ENCODE results near the gene SLC6A13.
"Not testable (repeated sequence)": the region's sequence is repeated elsewhere in the genome, so short reads cannot be mapped to it uniquely, and the experiment has no call there.

The SLC6A13 gene

GRCh38 chr12:263574-263973, 938 bp upstream of the SLC6A13 start:
- no peak for DNase-seq

DNA sequence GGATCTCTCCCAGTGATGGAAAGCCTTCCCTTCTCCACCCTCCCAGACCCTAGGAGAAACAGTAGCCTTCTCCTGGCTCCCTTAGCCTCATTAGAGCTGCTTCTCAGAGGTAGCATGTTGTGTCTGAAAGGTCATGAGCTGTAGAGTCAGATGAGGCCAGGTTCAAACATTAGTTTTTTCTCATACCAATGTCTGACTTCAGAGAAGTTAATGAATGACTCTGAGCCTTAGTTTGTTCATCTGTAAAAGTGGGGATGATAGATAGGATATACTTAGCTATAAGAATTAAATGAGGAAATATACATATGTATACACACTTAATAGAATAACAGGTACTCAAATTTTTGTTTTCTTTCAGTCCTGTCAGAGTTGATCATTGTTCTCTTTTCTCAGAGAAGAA, 523 bp downstream of the SLC6A13 start:
- no peak for DNase-seq

DNA sequence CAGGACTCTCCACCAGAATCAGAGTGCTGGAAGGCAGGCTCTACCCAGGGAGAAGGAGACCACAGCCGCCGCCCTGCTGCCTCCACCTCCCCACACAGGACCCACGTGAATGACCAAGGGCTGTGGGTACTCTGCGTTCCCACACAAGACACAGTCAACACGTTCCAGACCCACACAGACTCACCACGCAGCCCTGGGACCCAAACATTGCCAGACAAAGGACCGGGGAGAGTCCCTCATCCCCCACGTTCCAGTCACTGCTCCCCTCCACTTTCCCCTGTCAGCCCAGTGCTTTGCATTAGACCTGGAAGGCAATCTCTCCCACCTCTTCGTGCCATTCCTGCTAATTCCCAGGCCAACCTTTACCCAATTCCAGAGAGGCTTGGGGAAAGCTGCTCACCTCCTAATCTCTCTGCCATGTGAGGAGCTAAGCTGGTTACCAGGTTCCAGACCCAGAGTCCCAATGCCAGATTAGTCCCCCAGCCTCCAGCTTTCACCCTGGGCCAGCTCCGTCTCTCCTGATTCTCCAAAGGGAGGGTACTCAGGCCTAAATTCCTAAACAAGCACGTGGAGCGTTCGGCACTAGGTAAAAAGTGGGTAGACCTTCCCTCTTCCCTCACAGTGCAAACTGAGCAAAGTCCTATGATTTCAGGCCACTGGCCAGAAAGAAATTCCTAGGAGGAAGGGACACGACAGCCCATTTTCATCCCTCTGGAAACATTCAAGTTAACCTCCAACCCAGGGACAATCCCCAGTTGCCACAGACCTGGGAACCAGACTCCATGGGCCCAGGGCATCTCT, 4.9 kb downstream of the SLC6A13 start:
- DNase-seq, result no peak

GRCh38 chr12:256958-257357, 5.7 kb downstream of the SLC6A13 start:
- no peak for DNase-seq

DNA sequence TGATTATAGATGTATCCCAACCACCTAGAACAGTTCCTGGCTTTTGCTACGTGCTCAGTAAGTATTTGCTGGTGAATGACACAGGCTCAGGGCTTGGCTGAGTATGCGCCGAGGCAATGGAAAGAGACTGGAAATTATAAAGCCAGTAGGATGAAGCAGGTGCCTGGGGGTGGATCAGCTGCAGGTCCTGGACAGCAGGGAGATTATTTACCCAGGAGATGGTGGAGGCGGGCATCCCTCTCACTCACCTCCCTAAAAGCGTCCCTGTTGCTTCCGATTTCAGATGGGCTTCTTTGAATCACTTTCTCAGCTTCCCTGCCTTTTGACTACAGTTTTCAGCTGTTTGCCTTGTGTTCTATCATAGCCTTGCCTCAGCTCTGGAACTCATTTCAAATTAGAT, 6.4 kb downstream of the SLC6A13 start:
- no peak for DNase-seq

GRCh38 chr12:254912-255311, 7.7 kb downstream of the SLC6A13 start:
- DNase-seq, result no peak

DNA sequence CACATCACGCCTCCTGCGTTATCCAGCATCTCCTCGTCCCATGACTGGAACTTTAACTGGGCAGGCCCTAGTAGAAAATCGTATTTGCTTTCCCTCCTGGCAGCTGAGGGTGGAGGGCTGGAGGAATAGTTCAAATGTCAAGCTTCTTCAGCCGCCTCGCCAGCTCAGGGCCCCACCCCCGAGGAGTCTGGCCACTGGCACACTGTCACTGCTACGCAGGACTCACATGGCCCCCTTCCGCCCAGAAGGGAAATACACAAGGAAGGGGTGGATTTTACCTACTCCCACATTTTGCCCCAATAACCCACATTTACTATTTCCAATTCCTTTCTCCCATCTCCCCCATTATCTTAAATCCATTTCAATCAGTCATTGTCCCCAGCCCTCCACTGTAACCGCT, 8.6 kb downstream of the SLC6A13 start:
- DNase-seq, result no peak

GRCh38 chr12:253116-253831, 9.4 kb downstream of the SLC6A13 start:
- DNase-seq, result no peak

DNA sequence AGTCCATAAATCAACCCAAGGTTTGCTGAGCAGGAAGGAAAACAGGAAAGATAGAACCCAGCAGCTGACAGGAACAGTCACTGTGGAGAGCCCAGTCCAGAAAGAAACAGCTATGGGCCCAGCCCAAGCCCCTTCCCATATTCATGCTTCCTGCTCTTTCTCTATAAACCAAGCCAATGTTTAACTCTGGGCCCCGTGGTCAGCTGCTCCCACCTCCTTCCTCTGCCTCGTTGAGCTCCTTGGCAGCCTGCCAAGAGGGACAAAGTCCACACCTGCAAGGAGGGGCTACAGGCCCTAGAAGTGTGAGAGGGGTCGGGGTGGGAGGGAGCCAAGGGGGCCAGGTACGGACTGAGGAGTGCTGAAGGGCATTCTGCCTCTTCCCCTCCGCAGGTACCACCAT, 10.0 kb downstream of the SLC6A13 start:
- peak; percentile 34 for DNase-seq

GRCh38 chr12:247271-247670, 15.4 kb downstream of the SLC6A13 start:
- no peak for DNase-seq

- DNase-seq, result no peak
These were observed 19.3 kb downstream of the SLC6A13 start for GRCh38 chr12:243381-243780.

DNA sequence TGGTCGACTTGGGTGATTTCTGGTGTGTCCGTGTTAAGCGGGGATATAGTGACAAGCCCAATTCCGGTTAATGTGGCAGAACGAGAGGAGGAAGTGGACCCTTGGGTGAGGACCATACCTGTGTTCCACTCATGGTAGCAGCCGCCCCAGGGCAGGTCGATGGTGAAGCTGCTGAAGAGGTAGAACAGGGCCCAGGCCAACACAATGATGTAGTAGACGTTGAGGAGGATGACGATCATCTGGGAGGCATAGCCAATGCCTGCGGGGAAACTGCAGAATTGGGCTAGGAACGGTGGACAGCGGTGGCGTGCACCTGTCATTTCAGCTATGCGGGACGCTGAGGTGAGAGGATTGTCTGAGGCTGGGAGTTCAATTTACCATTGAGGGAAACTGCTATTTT, 20.1 kb downstream of the SLC6A13 start:
- DNase-seq, result no peak

GRCh38 chr12:241266-241665, 21.4 kb downstream of the SLC6A13 start:
- DNase-seq, result no peak

GRCh38 chr12:240566-240965, 22.1 kb downstream of the SLC6A13 start:
- no peak for DNase-seq

DNA sequence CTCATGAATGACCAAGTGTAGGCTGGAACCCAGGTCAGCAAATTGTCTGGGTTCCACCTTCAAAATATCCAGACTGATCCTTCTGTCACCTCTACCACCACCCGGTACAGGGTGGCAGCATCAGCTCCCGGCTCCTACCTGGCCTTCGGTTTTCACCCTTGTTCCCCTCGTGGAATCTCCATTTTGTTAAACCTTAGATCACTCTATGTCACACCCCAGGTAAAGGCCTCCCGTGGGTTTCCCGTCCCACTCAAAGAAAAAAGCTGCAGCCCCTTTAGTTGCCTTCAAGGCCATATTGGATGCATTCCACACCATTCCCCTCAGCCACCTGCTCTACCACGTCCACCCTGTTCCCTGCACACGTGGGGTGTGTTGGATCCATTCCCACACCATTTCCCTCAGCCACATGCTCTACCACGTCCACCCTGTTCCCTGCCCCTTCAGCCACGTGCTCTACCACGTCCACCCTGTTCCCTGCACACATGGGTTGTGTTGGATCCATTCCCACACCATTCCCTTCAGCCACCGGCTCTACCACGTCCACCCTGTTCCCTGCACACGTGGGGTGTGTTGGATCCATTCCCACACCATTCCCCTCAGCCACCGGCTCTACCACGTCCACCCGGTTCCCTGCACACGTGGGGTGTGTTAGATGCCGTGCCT, 23.8 kb downstream of the SLC6A13 start:
- no peak for DNase-seq

GRCh38 chr12:238116-238515, 24.5 kb downstream of the SLC6A13 start:
- no peak for DNase-seq

- no peak for DNase-seq
These were observed 25.4 kb downstream of the SLC6A13 start for GRCh38 chr12:237026-237815.

DNA sequence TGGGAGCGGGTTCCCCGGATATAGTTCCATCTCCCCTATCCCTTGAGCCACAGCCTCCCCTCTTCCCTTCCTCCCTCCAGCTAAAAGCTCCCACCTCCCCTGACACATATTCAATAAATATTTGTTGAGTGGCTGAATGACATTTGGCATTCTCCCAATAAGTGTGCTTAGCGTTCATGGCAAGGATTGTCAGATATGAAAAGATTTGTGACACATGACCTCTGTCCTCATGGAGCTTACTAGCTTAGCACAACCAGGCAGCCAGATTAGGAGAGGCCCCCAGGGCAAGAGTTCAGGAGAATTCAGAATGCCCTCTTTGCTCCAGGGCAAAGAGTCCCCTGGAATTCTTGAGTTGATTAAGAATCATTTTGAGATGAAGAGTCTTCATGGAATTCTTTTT, 26.2 kb downstream of the SLC6A13 start:
- DNase-seq, result no peak

GRCh38 chr12:235967-236366, 26.7 kb downstream of the SLC6A13 start:
- not testable (repeated sequence) for DNase-seq

- no peak for DNase-seq
These were observed 27.7 kb downstream of the SLC6A13 start for GRCh38 chr12:234891-235415.

- DNase-seq, result no peak
These were observed 28.6 kb downstream of the SLC6A13 start for GRCh38 chr12:234019-234418.

DNA sequence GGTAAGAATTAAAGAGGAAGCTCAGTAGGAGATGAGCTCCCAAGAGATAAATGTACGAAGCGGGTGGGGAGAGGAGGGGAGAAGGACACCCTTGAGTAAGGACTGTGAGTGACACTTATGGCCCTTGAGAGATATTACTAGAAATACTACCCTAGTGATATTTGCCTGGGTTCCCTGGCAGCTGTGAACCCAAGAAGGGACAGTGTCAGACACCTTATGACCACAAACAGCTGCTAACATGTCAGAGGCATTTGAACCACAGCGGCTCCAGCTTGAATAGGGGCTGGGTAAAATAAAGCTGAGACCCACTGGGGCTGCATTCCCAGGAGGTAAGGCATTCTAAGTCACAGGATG, 29.0 kb downstream of the SLC6A13 start:
- DNase-seq, result no peak
